GM10266 (cell line): ENCODE measurements around the gene ST3GAL3.

Experiments
- DNase-seq: peaks from one replicate; pipeline ENCODE4 v3.0.0; 2012; ENCODE audit errors: extremely low spot score
- TF ChIP-seq, protein P1 (sequence below): IDR thresholded peaks from 2 replicates; pipeline ENCODE4 v1.5.1; 2012; ENCODE audit warnings: mild to moderate bottlenecking, low read depth; ENCODE audit not compliant: control insufficient read depth, insufficient read depth; ENCODE audit errors: missing control alignments

ST3GAL3 gene

DNA sequence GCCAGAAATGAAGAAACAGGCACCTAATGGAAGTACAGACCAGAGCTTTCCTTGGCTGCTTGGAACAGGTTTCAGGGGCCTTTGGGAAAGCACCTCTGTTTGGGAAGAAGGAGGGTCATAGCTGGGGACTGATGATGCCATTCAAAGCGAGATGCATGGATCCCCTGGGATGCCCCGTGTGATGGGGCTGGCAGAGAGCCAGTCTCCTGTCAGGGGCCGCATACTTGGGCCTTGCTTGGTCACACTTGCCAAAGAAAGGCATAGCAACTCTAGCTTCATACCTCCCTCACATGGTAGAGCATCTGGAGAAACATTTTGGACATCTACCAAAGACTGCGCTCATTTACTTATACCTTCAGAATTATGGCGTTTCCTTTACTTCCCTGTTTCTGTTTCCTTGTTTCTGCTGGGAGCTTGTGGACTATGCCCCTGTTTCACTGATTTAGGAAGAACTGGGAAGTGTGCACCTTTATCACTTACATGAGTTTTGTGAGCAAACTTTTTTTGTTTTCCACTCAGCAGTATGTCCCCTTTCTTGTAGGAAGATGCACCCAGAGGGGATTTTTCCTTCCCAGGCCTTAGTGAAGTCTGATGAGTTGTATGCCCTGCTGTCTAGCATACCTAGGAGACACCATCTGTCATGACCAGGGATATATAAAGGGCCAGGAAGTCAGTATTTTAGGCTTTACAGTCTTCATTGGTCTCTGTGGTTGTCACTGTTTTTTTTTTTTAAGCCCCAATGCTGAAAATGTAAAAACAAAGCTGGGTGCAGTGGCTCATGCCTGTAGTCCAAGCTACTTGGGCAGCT lies 19.8 kb upstream of the ST3GAL3 start:
- DNase-seq: no peak
- TF ChIP-seq, protein P1, sequence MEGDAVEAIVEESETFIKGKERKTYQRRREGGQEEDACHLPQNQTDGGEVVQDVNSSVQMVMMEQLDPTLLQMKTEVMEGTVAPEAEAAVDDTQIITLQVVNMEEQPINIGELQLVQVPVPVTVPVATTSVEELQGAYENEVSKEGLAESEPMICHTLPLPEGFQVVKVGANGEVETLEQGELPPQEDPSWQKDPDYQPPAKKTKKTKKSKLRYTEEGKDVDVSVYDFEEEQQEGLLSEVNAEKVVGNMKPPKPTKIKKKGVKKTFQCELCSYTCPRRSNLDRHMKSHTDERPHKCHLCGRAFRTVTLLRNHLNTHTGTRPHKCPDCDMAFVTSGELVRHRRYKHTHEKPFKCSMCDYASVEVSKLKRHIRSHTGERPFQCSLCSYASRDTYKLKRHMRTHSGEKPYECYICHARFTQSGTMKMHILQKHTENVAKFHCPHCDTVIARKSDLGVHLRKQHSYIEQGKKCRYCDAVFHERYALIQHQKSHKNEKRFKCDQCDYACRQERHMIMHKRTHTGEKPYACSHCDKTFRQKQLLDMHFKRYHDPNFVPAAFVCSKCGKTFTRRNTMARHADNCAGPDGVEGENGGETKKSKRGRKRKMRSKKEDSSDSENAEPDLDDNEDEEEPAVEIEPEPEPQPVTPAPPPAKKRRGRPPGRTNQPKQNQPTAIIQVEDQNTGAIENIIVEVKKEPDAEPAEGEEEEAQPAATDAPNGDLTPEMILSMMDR: no peak

DNA sequence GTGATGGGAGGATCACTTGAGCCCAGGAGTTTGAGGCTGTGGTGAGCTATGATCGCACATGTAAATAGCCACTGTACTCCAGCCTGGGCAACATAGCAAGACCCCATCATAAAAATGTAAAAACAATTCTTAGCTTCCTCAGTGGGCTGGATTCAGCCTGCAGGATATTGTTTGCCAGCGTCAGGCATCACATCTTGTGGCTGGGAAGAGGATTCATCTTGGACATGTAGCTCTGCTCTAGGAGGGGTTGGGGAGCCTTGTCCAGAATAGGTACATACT lies 19.3 kb upstream of the ST3GAL3 start:
- TF ChIP-seq, protein P1: no peak
- DNase-seq: no peak

DNA sequence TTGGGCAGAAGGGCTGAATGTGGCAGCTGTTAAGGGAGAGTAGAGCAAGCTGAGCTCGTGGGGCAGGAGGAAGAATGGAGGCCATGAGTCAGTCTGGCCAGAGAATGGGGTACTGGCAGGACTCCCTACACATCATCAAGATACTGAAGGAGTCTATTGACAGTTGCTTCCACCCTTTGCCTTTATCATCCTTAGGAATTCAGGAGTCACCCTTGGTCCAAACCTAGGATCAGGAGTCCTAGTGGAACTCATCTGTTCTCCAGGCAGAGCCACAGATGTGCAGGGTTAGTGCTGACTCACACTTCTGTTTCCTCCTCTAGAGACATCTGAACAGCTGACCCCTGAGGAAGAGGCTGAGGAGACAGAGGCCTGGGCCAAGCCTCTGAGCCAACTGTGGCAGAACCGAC lies 18.7 kb upstream of the ST3GAL3 start:
- TF ChIP-seq, protein P1: no peak
- no peak for DNase-seq

DNA sequence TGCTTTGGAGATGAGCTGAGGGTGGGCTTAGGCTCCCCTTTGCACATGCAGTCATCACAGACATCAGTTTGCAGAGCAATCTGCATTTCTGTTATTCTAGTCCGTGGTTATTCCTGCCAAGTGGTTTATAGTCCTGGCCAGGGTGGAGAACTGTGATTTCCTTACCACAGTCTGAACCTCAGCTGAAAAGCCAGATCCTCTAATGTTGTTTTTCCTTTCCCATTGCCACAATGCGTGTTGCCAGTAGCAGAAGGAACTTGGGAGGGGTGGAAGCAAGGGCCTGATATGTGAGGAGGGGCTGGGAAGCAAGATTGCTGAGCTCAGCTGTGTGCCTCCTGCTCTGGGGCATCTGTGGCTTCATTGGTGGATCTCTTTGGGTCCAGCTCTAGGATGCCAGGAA lies 18.0 kb upstream of the ST3GAL3 start:
- DNase-seq: no peak
- TF ChIP-seq, protein P1: no peak

DNA sequence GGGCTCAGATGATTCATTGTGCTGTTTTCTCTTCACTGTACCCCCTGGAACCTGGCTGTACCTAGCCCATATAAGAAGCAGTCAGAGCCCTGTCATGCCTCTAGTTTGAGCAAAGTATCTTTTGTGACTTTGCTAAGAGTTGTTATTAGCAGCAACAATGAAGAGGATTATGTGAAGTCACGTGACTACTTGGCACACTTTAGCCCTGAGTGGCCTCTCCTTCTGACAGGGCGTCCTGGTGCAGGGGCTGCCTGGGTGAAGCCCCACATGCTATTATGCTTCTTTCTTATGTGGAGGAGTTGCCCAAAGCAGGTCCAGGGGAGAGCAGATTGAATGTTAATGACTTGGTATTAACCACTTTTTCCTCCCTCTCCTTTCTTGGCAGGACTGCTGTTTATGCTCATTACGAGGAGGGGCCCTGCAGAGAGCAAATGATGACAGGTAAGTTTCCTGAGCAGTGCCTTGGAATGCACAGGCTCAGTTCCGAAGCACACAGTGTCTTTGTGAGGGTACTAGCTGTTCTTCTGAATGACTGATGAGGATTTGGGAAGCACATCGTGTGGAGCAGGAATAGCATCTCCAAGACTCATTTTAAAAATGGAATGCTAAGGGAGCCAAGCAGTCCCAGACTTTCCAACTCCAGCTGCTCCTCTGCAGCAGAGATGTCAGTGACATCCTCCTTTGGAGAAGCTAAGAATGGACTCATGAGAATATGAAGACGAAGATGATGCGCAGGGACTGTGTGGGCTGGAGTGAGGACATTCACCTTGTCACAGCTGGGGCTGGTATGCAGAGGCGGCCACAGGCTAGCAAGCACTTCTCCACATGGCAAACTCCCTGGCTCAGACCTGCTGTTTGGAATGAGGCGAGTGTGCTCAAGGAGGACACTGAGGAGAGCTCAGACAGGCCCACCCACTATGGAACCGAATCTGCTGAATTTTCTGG lies 15.2 kb upstream of the ST3GAL3 start:
- TF ChIP-seq, protein P1: no peak
- DNase-seq: no peak

DNA sequence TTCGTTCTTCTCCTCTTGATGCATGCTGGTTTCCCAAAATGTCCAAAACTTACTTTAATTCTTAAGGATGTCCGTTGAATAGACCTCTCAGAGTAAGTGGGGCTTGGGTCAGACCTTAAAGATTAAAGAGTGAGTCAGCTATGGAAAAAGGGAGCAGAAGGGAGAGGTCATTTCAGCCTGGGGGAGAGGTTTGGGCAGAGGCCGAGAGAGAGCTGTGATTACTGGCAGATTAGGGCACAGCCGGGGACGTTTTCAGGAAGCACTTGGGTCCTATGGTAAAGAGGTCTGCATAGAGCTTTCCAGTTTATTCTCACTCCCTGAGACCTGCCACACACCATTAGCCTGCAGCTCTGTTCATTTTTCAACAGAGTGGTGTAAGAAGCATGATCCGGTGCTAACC lies 14.0 kb upstream of the ST3GAL3 start:
- no peak for DNase-seq
- TF ChIP-seq, protein P1: no peak

DNA sequence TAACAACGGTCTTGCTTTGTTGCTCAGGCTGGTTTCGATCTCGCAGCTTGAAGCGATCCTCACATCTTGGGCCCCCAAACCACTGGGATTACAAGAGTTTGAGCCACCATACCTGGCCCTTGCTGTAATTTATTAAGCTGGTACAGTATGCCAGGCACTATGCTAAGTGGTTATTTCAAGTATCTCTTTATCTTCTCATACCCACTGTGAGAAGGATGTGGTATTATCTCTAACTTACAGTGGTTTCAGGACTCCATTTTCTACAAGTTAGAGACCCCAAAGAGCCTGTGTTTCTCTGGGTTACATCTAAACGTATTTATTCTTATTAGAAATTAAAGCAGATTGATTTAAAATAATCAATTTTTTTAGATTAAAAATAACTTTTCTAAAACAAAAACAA lies 8.1 kb upstream of the ST3GAL3 start:
- TF ChIP-seq, protein P1: no peak
- DNase-seq: no peak
